H1 (cell line): ENCODE results near the gene ACSL3. TPM values are rescaled to one million over a fixed set of nuclear protein-coding genes. Genes with fewer than 3 reads are reported as not detected.

ENCODE experiments used
- CTCF ChIA-PET: fragments of 300-600 bp; sonication (Branson Sonifier 250); formaldehyde crosslinking; loops from one replicate; lab custom pipeline; 2021; ENCODE audit not compliant: partially characterized antibody; lab: Charles Lee
- POLR2A ChIA-PET: fragments of 300-600 bp; sonication (Branson Sonifier 250); formaldehyde crosslinking; loops from one replicate; lab custom pipeline; 2021; ENCODE audit warnings: inconsistent platforms; ENCODE audit not compliant: partially characterized antibody; lab: Charles Lee
- DNase-seq, 2 experiments: peaks; one replicate each; pipeline versions ENCODE4 v3.0.0 to v3.0.0-alpha.2; 2010 to 2022; ENCODE audit warnings: low spot score in 2 of 2, low read depth in 1 of 2, mixed read lengths in 1 of 2
- FAIRE-seq: peaks from 2 replicates; lab custom pipeline; 2011; peaks lifted over from hg19 to GRCh38; lab: Jason Lieb, UNC
- H2AFZ ChIP-seq: 2 replicates; pipeline ENCODE4 v1.8.1; 2012; ENCODE audit warnings: low read length, inconsistent platforms
- H2AK5ac ChIP-seq: 2 replicates; pipeline ENCODE4 v1.6.1; 2013; ENCODE audit warnings: low read depth, low read length
- H2BK120ac ChIP-seq: replicated peaks from 2 replicates; pipeline ENCODE3; 2013; ENCODE audit warnings: low read depth, low read length, inconsistent platforms
- H2BK12ac ChIP-seq: 2 replicates; pipeline ENCODE4 v1.6.1; 2013; ENCODE audit warnings: low read depth, low read length
- H2BK15ac ChIP-seq: 2 replicates; pipeline ENCODE4 v1.6.1; 2013; ENCODE audit warnings: low read length
- H2BK20ac ChIP-seq: 2 replicates; pipeline ENCODE4 v1.6.1; 2013; ENCODE audit warnings: low read length
- H2BK5ac ChIP-seq: 2 replicates; pipeline ENCODE4 v1.6.1; 2013; ENCODE audit warnings: low read depth, low read length
- H3K14ac ChIP-seq: 2 replicates; pipeline ENCODE4 v1.6.1; 2013; ENCODE audit warnings: inconsistent platforms; ENCODE audit not compliant: insufficient read length
- H3K18ac ChIP-seq: 2 replicates; pipeline ENCODE4 v1.6.1; 2013; ENCODE audit warnings: low read length; ENCODE audit errors: extremely low read depth
- H3K23ac ChIP-seq: 2 replicates; pipeline ENCODE4 v1.6.1; 2013; ENCODE audit warnings: inconsistent platforms; ENCODE audit not compliant: insufficient read length
- H3K23me2 ChIP-seq: 2 replicates; pipeline ENCODE4 v1.6.1; 2013; ENCODE audit warnings: low read depth, low read length
- H3K27ac ChIP-seq: 2 replicates; pipeline ENCODE4 v1.6.1; 2011; ENCODE audit warnings: low read depth, low read length, inconsistent platforms
- H3K27me3 ChIP-seq, 4 experiments: replicated peaks in 1 of 4; 1 replicate in 1 of 4; 2 replicates in 3 of 4; pipeline versions ENCODE4 v1.6.1 to v1.8.1; 2011 to 2013; ENCODE audit warnings: low read length in 3 of 4, mild to moderate bottlenecking in 3 of 4, inconsistent platforms in 2 of 4, mixed read lengths in 2 of 4, moderate library complexity in 1 of 4; ENCODE audit not compliant: control insufficient read depth in 3 of 4, insufficient read depth in 3 of 4; ENCODE audit errors: extremely low read depth in 1 of 4
- H3K36me3 ChIP-seq, 4 experiments: 2 replicates each; pipeline versions ENCODE4 v1.6.1 to v1.8.1; 2011 to 2013; ENCODE audit warnings: mild to moderate bottlenecking in 4 of 4, low read length in 3 of 4, moderate library complexity in 2 of 4, control low read depth in 1 of 4, inconsistent platforms in 1 of 4; ENCODE audit not compliant: insufficient read depth in 4 of 4, control insufficient read depth in 2 of 4
- H3K4ac ChIP-seq: replicated peaks from 2 replicates; pipeline ENCODE3; 2013; ENCODE audit warnings: low read length, low read depth, mixed read lengths, inconsistent platforms; ENCODE audit not compliant: insufficient read length
- H3K4me1 ChIP-seq, 4 experiments: replicated peaks in 1 of 4; 1 replicate in 1 of 4; 2 replicates in 3 of 4; pipeline versions ENCODE4 v1.6.1 to v1.8.1; 2011 to 2013; ENCODE audit warnings: low read length in 3 of 4, inconsistent platforms in 2 of 4, mixed read lengths in 1 of 4; ENCODE audit not compliant: insufficient read depth in 4 of 4, control insufficient read depth in 3 of 4
- H3K4me2 ChIP-seq, 2 experiments: 2 replicates each; pipeline versions ENCODE4 v1.6.1 to v1.8.1; 2011 to 2013; ENCODE audit warnings: low read depth in 2 of 2, low read length in 2 of 2, control low read depth in 1 of 2, inconsistent platforms in 1 of 2, mild to moderate bottlenecking in 1 of 2; ENCODE audit not compliant: insufficient read depth in 1 of 2
- H3K4me3 ChIP-seq, 4 experiments: fragments of 200-600, 300-600 bp in 1 of 4; sonication (generic), shearing (Covaris generic), sonication (Bioruptor Twin) in 1 of 4; 2 replicates each; pipeline versions ENCODE4 v1.5.1 to v1.8.1; 2011 to 2016; ENCODE audit warnings: low read length in 4 of 4, low read depth in 3 of 4, control low read depth in 2 of 4, inconsistent platforms in 2 of 4, mild to moderate bottlenecking in 2 of 4, mixed read lengths in 1 of 4, moderate library complexity in 1 of 4; ENCODE audit not compliant: insufficient read depth in 2 of 4; ENCODE audit errors: extremely low read depth in 1 of 4
- H3K56ac ChIP-seq: replicated peaks from 2 replicates; pipeline ENCODE3; 2013; ENCODE audit warnings: low read depth, mild to moderate bottlenecking, mixed read lengths, low read length, inconsistent platforms; ENCODE audit not compliant: insufficient read length
- H3K79me1 ChIP-seq: 2 replicates; pipeline ENCODE4 v1.6.1; 2013; ENCODE audit warnings: low read depth, low read length, control low read depth
- H3K79me2 ChIP-seq, 2 experiments: 2 replicates each; pipeline versions ENCODE4 v1.6.1 to v1.8.1; 2012 to 2013; ENCODE audit warnings: low read length in 2 of 2, mild to moderate bottlenecking in 2 of 2, inconsistent platforms in 1 of 2; ENCODE audit not compliant: insufficient read depth in 2 of 2, control insufficient read depth in 1 of 2
- H3K9ac ChIP-seq, 4 experiments: replicated peaks in 1 of 4; 1 replicate in 1 of 4; 2 replicates in 3 of 4; pipeline versions ENCODE4 v1.6.1 to v1.8.1; 2011 to 2013; ENCODE audit warnings: low read depth in 3 of 4, low read length in 3 of 4, control low read depth in 2 of 4, mild to moderate bottlenecking in 2 of 4, moderate library complexity in 2 of 4, inconsistent platforms in 1 of 4; ENCODE audit errors: extremely low read depth in 1 of 4
- H3K9me3 ChIP-seq, 2 experiments: 2 replicates each; pipeline versions ENCODE4 v1.6.1 to v1.8.1; 2012 to 2013; ENCODE audit warnings: mild to moderate bottlenecking in 2 of 2, moderate library complexity in 2 of 2, control low read depth in 1 of 2, inconsistent platforms in 1 of 2, low read depth in 1 of 2, low read length in 1 of 2, mixed read lengths in 1 of 2; ENCODE audit not compliant: insufficient read depth in 2 of 2
- H4K20me1 ChIP-seq, 2 experiments: replicated peaks in 1 of 2; 2 replicates each; pipeline versions ENCODE3 to v1.8.1; 2011 to 2013; ENCODE audit warnings: inconsistent platforms in 2 of 2, low read length in 2 of 2, mild to moderate bottlenecking in 1 of 2; ENCODE audit not compliant: insufficient read depth in 2 of 2, control insufficient read depth in 1 of 2
- H4K5ac ChIP-seq: 2 replicates; pipeline ENCODE4 v1.6.1; 2013; ENCODE audit warnings: low read length, low read depth, mixed read lengths, inconsistent platforms; ENCODE audit not compliant: insufficient read length
- H4K8ac ChIP-seq: 2 replicates; pipeline ENCODE4 v1.8.0; 2013; ENCODE audit warnings: mild to moderate bottlenecking, moderate library complexity, low read length, inconsistent platforms; ENCODE audit not compliant: insufficient read depth; ENCODE audit errors: extremely low read depth
- H4K91ac ChIP-seq: replicated peaks from 2 replicates; pipeline ENCODE3; 2013; ENCODE audit warnings: low read length, mixed read lengths, inconsistent platforms; ENCODE audit not compliant: insufficient read length
- WGBS, 2 experiments: shearing (Covaris generic) in 1 of 2; methylation state at CpG; one replicate each; pipeline versions ENCODE4 v1.1.6 to v1.1.7; 2013 to 2015; ENCODE audit warnings: low lambda C conversion rate in 2 of 2, mixed read lengths in 2 of 2, inconsistent platforms in 1 of 2, low coverage in 1 of 2, missing lambda C conversion rate in 1 of 2; ENCODE audit not compliant: insufficient replicate concordance in 2 of 2, insufficient coverage in 1 of 2, insufficient read length in 1 of 2; ENCODE audit errors: extremely low coverage in 1 of 2, missing lambda C conversion rate in 1 of 2; 5-methylcytosine and 5-hydroxymethylcytosine counted together
- polyA plus RNA-seq, 7 experiments: library from polyadenylated mRNA; depleted of rRNA in 3 of 7; stranded (reverse) in 5 of 7; unstranded in 2 of 7; fragments of >200 nt in 5 of 7; fragments of 200-250 nt in 2 of 7; gene quantifications; 1 replicate in 5 of 7; 2 replicates in 1 of 7; 4 replicates in 1 of 7; pipeline versions ENCODE4 v1.2.1 to v1.2.3, GENCODE V29; 2011 to 2013; ENCODE audit warnings: missing spikeins in 2 of 7, mixed read lengths in 2 of 7
- total RNA-seq: library from RNA; stranded (reverse); fragmentation: NEBNext Ultra II Directional; extraction: Animal tissue kit (Norgen Biotek cat#: 25700); gene quantifications from 2 replicates; pipeline ENCODE4 v1.2.1, GENCODE V29; 2021

ACSL3 gene
- total and polyA plus RNA-seq, 2 of the 8 experiments (the other 6 are each of a cell fraction or from before 2014, with no cell fraction given), result 37.5 to 98.1 TPM

GRCh38 chr2:222964376-222965031 is 103.7 kb downstream of the ACSL3 start:
- Histone ChIP-seq H2BK120ac (no peak overlapping the region), H3K27me3 (no peaks in the 10 kb centered on the region), H3K4me1 (no peaks in the 10 kb centered on the region; a peak in 1 of 7 replicates), H3K79me2 (no peaks in the 10 kb centered on the region), H4K91ac (no peak overlapping the region), H3K18ac (no peak overlapping the region), H3K36me3 (no peaks in the 10 kb centered on the region), H2AK5ac (no peak overlapping the region), H3K4me2 (no peak overlapping the region), H3K27ac (no peak overlapping the region), H3K14ac (no peak overlapping the region), H3K9me3 (peaks cover 0 to 3% of the 10 kb centered on the region in 2 experiments; a peak in 1 of 4 replicates), H3K79me1 (no peaks in the 10 kb centered on the region), H3K56ac (no peak overlapping the region), H2BK15ac (no peak overlapping the region), H4K20me1 (no peaks in the 10 kb centered on the region), H2BK12ac (no peak overlapping the region), H2AFZ (no peak overlapping the region), H3K4me3 (no peak overlapping the region), H4K8ac (no peak overlapping the region), H3K4ac (no peak overlapping the region), H3K9ac (no peak overlapping the region), H3K23ac (no peak overlapping the region), H4K5ac (no peak overlapping the region), H2BK20ac (no peak overlapping the region), H3K23me2 (no peaks in the 10 kb centered on the region), H2BK5ac (no peak overlapping the region)
- DNase-seq (no peak), FAIRE-seq (no peak)
- POLR2A ChIA-PET, result no interaction called here
- CTCF ChIA-PET, result no interaction called here
- 88% methylated on average over 11 of the region's 11 CpGs; no CpG with 5 or more reads in 1 of the 2 experiments for WGBS, 2 experiments
